IPS-11a (cell line): Measurements from ENCODE around the gene C15orf62.

Experiments used
- H3K4me3 ChIP-seq: one replicate; pipeline ENCODE4 v1.5.1; 2013; ENCODE audit warnings: low read depth, low read length, control low read depth

C15orf62 gene

DNA sequence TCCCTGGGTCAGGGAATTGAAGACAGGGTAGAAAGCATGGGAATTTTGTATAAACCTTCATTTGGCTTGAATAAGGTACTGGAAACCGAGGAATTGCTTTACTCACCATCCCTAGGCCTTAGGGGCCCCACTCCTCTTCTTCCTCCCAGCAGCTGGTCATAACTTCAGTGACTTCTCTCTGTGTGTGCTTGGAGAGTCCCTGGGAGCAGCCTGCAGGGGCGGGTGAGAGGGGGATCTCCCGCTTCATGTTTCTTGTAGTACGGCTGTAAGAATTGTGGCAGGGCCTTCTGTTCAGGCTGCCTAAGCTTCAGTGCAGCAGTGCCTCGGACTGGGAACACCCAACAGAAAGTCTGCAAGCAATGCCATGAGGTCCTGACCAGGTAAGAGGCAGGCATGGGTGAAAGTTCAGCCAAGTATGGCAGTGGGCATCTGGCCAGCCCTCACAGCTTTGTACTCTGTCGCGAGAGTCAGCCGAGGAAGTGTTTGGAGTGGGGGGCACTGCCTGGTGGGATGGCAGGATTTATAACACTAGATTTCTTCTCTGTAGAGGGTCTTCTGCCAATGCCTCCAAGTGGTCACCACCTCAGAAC lies 39.2 kb downstream of the C15orf62 start:
- H3K4me3 ChIP-seq = no peak overlapping the region

- H3K4me3 ChIP-seq = no peak overlapping the region
Observed at GRCh38 chr15:40812721-40813425, 43.1 kb downstream of the C15orf62 start.

DNA sequence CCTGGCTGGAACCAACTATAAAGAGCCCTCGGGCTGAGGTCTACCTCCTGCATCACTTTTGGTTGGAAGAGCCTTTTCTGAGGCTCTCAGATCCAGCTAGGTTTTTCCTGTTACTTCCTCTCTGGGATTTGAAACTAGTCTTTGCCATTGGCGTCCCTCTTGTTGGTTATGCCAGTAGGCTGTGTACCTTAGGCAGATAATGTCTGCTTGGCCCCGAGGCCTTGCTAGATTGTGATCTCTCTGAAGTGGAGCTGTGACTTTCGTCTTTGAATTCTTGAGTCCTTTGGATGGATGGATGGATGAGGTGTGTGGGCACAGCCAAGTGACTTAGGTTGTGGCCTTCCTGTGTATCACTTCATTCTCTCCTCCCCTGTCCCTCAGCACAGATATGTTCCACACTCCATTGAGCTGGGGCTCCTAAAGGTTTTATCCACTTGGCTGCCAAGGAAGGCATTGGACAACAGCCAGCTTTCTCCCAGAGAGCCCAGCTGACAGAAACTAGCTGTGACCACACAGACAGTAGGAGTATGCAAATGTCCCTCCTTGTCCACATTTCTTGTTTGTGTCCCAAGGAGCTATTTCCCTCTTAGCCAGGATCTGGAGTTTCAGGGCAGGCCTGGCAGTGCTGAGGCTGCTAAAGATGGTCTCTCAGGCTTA lies 45.4 kb downstream of the C15orf62 start:
- H3K4me3 ChIP-seq = no peak overlapping the region

DNA sequence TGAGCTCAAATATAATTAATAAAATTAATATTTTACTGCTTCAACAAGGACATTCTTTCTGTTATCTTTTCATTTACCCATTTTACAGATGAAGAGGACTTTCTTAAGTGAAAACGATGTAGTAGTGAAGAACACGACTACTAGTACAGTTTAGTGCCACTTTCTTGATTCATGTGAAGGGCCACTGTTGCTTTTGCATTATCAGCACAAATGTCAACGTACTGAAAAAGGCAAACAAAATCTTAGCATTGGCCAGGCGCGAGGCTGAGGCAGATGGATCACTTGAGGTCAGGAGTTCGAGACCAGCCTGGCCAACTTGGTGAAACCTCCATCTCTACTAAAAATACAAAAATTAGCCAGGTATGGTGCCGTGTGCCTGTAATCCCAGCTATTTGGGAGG lies 49.3 kb downstream of the C15orf62 start:
- no peak overlapping the region for H3K4me3 ChIP-seq

DNA sequence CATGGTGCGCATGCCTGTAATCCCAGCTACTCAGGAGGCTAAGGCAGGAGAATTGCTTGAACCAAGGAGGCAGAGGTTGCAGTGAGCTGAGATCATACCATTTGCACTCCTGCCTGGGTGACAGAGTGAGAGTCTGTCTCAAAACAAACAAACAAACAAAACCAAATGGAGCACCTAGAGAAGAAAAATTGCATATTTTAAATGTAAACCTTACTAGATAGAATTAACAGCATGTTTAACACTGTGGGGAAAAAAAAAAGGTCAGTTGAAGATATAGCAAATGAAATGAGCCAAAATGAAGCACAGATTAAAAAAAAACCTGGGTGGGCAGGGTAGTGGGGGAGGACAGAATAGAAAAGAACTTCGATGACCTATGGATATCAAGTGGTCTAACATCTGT lies 51.4 kb downstream of the C15orf62 start:
- H3K4me3 ChIP-seq = no peak overlapping the region
